HEK293T (cell line): Measurements from ENCODE around the gene RASA3.

Source experiments
- FOXM1 ChIP-seq: fragments of 450-650 bp; IDR thresholded peaks from 2 replicates; pipeline ENCODE4 v1.6.1; 2017; ENCODE audit warnings: mild to moderate bottlenecking, borderline replicate concordance
- ZNF384 ChIP-seq: fragments of 450-650 bp; IDR thresholded peaks from 2 replicates; pipeline ENCODE4 v1.6.1; 2016

DNA sequence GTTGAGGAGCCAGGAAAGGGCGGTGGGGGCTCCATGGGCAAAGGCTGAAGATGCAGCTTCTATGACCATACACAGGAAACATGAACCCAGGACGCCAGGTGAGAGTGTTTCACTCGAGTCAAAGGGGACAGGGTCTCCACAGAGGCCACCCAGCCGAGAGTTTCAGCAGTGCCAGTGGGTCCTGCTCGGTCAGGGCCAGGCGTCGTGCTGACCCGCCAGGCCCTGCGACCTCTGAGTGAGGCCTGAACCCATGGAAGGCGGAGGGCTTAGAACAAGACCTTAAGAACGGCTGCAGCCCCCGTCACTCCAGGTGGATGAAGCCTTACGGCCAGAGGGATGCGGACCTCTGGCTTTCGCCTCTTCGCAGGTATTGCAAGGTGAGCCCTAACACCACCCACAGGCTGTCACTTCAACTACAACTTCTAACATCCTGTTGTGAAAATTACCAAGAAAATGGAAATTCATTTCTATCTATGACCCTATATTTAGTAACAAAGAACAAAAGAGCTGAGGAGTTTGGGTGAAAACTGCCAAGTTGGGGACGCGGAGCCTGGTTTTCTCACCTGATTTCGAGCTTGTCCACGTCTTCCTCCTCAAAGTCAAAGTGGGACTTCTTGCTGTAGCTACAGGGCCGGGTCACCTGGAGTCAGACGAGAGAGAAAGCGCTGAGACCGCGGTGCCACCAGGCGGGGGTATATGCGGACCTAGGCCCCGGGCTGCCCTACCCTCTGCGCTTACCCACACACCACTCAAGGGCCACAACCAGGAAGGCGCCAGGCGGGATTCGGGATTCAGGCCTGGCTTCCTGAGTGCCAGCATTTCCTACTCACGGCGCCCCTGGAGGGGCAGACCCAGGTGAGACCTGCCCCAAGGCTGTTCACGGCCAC is 108.5 kb downstream of the RASA3 start:
- TF ChIP-seq FOXM1: no peak
- no peak for TF ChIP-seq ZNF384
